ENCODE data around the gene FAM76B.
"Not testable (repeated sequence)": the region's sequence is repeated elsewhere in the genome, so short reads cannot be mapped to it uniquely, and the experiment has no call there.

The FAM76B gene

GRCh38 chr11:95789506-95790122 lies at the start of gene FAM76B:
FAM76B (minus strand) TSS chr11:95789782; CDS start chr11:95789478, 304 bp downstream.
- peak; percentile 99 for DNase-seq

- peak; percentile 47 for DNase-seq
Measured at GRCh38 chr11:95835768-95836488, 46.3 kb upstream of the FAM76B start.

GRCh38 chr11:95835351-95835750 lies 45.8 kb upstream of the FAM76B start:
- no peak for DNase-seq

GRCh38 chr11:95833378-95833777 lies 43.8 kb upstream of the FAM76B start:
- no peak for DNase-seq

- DNase-seq = no peak
Measured at GRCh38 chr11:95832763-95833162, 43.2 kb upstream of the FAM76B start.

- DNase-seq = no peak
Measured at GRCh38 chr11:95831198-95831883, 41.8 kb upstream of the FAM76B start.

GRCh38 chr11:95829580-95830259 lies 40.1 kb upstream of the FAM76B start:
- no peak for DNase-seq

GRCh38 chr11:95827696-95828095 lies 38.1 kb upstream of the FAM76B start:
- DNase-seq = no peak

GRCh38 chr11:95821640-95822039 lies 32.1 kb upstream of the FAM76B start:
- no peak for DNase-seq

- no peak for DNase-seq
Measured at GRCh38 chr11:95816037-95816436, 26.5 kb upstream of the FAM76B start.

- not testable (repeated sequence) for DNase-seq
Measured at GRCh38 chr11:95811052-95811451, 21.5 kb upstream of the FAM76B start.

GRCh38 chr11:95806464-95806863 lies 16.9 kb upstream of the FAM76B start:
- DNase-seq = not testable (repeated sequence)

GRCh38 chr11:95805869-95806268 lies 16.3 kb upstream of the FAM76B start:
- no peak for DNase-seq

- DNase-seq = no peak
Measured at GRCh38 chr11:95803973-95804372, 14.4 kb upstream of the FAM76B start.

GRCh38 chr11:95802806-95803205 lies 13.2 kb upstream of the FAM76B start:
- no peak for DNase-seq

GRCh38 chr11:95800438-95800837 lies 10.9 kb upstream of the FAM76B start:
- no peak for DNase-seq

GRCh38 chr11:95799546-95799945 lies 10.0 kb upstream of the FAM76B start:
- DNase-seq = no peak

GRCh38 chr11:95796501-95796900 lies 6.9 kb upstream of the FAM76B start:
- DNase-seq = no peak

GRCh38 chr11:95795627-95796295 lies 6.2 kb upstream of the FAM76B start:
- no peak for DNase-seq

- DNase-seq = no peak
Measured at GRCh38 chr11:95794086-95794485, 4.5 kb upstream of the FAM76B start.

GRCh38 chr11:95793116-95793515 lies 3.5 kb upstream of the FAM76B start:
- DNase-seq = no peak

GRCh38 chr11:95792700-95793099 lies 3.1 kb upstream of the FAM76B start:
- DNase-seq = no peak

GRCh38 chr11:95792200-95792599 lies 2.6 kb upstream of the FAM76B start:
- DNase-seq = no peak
